GM18520 (cell line): ENCODE results near the gene ENPP1.
"Not testable (repeated sequence)": the region's sequence is repeated elsewhere in the genome, so short reads cannot be mapped to it uniquely, and the experiment has no call there.

Source experiments
- ATAC-seq: cut with Tn5 transposase; IDR thresholded peaks from one replicate; pipeline ENCODE4 v1.9.1; 2021; ENCODE audit not compliant: unreplicated experiment

Gene ENPP1

GRCh38 chr6:131914234-131914633 is 106.4 kb downstream of the ENPP1 start:
- ATAC-seq = no peak

DNA sequence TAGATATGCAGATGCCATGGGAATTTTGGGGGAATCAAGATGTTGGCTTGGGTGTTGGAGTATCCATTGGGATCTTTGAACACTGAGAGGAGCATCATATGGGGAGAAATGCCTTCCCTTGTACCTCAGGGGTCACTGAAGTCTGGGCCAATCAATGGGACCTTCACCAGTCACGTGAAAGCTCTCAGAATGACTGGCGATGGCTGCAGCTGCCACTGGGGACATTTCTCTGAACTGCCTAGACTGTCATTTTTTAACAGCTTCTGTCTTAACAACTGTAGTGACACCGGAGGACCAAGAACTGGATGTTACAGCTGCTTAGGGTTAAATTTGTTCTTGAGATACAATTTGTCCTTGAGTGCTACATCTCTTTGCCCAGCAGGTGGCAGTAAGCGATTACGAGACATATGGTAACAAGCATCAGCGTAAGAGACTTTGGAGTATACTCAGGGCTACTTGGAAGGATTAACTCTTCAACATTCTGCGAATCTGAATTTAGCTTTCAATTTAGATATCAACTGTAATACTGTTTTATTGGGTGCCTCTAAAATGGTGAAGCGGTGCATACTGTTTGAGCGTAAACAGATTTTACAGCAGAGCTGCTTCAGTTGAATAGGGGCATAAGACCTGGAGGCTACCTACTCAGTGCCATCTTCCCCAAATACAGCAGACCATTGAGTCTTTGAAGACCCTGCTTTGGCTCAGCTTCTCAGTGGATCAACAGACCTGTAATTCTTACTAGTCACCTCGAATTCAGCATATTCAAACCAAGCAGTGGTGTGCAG is 107.3 kb downstream of the ENPP1 start:
- no peak for ATAC-seq

- not testable (repeated sequence) for ATAC-seq
Observed at GRCh38 chr6:131916091-131916796, 108.4 kb downstream of the ENPP1 start.

- ATAC-seq = no peak
Observed at GRCh38 chr6:131916847-131917246, 109.0 kb downstream of the ENPP1 start.

DNA sequence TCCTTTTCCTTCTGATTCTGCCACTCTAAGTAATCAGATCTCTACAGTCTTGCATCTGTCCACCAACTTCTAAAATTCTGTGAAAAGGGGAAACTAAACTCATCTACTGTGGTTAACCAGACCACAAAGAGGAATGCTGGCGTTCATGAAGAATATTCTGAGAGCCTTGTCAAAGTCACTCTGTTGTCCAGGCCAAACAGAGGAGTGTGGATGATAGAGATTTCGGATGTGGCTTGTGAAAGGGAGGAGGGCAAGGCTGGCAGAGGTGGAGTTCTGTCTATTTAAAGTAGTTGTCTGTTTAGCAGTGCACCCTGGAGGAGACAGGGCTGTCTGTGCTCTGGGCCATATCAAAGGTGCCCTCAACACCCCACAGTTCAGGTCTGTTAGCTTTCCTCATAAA is 109.5 kb downstream of the ENPP1 start:
- no peak for ATAC-seq

DNA sequence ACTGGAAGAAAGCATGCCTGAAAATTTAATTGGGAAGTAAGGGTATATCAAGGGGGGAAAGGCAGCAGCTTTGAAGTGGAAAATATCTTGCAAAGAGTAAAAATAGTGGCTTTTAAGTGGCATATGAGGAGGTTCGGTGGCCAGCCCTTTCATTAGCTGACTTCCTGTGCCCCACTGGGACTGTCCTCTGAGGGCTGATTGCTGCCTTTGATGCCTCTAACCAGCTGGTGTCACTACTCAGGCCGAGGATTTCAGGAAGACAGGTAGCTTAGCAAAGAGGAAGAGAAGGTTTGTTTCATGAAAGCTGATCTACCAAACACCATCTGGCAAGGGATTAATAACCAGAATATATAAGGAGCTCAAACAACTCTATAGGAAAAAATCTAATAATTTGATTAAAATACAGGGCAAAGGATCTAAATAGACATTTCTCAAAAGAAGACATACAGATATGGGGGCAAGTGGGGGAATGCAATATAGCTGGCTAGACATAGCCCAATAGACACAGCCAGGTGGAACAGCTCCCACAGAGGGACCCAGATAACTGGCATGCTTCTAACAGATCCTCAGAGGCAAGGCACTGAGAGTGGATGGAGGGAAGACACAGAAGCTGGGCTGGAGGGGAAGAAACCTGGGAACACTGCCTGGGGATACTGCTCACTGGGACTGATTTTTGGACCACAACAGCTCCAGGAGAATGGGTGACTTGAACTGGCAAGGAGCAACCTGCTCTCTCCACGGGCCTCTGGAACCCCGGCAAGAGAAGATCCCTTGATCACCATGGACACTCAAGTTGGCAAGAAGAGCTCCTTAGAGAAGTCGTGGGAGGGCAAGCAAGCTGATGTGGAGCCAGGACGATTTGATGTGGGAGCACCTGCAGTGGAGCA is 110.2 kb downstream of the ENPP1 start:
- no peak for ATAC-seq

DNA sequence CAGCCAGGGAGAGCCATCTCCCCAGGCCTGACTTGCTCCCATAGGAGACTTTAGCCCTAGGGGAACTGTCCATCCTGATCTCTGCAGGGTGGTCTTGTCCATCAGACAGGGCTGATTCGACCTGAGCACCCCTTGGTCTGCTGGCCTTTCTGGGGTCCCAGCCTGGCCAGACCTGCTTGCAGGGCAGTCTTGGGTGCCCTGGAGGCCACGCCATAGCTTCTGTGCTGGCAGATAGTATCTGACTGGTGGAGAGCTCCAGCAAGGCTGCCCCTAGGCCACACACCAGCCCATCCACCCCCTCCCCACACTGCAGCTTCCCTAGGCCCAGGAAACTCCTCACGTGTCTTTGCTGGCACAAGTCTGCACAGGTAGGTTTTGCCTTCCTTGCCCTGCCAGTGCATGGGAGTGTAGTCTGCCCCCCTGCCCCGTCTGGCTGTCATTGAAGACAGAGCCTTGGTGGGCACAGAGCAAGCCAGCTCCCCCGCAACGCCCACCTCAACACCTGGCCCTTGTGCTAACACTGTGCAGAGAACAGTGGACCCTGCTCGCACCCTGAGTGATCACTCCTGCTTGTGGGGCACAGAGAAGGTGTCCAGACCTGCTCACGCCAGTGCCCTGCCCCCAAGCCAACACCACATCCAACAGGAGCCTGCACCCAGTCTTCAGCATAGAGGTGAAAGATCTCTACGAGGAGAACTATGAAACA is 111.0 kb downstream of the ENPP1 start:
- ATAC-seq = no peak

DNA sequence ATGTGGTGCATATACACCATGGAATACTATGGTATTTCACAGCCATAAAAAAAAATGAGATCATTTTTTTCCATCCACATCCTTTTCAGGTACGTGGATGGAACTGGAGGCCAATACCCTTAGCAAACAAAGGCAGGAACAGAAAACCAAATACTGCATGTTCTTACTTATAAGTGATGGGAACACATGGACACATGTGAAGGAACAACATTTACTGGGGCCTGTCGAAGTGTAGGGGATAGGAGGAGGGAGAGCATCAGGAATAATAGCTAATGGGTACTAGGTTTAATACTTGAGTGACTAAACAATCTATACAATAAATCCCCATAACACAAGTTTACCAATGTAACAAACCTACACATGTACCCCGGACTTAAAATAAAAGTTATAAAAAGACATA is 112.8 kb downstream of the ENPP1 start:
- ATAC-seq = no peak

DNA sequence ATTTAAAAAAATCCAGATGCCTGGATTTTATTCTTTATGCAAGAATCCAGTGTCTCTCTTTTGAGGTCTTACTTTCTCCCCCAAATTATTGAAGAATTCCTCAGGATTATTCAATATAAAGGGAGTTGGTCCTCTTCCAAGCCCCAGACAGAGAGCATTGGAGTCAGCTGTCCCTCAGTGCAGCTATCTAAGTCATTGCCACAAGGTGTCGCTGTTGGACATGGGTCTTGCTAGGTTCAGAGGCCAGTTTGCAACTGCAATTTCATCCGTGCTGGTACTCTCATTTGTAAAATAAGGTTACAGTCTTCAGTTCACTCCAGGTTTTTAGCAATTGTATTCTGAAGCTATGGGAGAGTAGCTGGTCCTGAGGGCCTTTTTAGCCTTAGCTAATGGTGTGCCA is 115.5 kb downstream of the ENPP1 start:
- no peak for ATAC-seq

DNA sequence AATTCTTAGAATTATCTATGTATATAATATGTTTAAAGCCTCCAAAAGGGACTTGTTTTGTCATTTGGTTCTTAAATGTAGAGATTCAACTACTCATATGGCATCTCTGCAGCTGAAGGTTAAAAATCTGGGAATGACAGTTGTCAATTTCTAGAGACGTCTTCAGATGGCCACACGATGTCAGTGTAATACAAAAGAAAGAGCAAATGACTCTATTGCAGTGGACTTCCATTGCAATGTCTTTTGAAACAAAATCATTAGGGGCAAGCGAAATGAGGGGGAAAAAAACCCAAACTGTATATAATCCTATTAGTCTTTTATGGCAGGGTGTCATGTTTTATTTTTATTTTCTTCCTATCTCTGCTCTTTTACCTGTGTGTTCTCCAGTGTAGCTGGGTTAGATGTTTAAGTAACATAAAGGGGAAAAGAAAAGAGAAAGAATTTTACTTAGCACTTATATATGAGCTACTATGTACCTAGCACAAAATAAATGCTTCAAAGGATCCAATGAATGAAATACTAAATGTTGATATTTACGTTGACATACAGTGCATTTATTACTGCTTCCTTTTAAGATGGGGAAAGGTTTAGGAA is 117.2 kb downstream of the ENPP1 start:
- ATAC-seq = no peak

DNA sequence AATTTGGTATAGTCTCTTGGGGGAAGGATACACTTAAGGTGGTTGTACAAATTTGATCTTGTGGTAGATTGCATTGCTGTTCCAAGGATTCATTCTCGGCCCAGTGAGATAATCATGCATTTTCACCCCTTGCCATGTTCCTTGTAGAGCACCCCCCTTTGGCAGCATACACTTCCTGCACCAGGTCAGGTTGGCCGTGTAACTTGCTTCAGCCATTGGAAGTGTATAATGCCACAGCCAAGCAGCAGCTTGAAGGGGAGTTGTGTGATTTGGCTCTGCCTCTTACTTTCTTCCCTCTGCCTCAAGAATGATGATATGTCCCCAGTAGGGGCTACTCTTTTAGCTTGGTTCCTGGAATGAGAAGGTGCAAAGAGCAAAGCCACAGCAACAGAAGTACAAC is 121.4 kb downstream of the ENPP1 start:
- ATAC-seq = no peak

DNA sequence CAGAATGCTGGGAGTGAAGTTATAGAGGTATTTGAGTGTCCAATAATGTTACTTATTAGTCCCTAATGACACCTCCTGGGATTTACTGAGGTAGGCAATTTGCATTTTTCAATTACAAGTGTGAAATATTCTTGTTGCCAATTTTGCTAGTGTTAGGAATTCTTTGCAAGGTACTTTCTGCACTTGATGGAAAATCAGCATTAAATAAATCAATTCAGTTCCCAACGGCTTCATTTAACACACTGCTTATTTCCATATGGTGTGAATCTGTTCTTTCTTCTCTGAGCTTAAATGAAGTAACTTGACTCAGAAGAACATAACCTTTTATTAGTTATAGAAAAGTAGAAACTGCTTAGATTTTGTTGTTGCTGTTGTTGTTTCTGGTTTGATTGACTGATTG is 122.2 kb downstream of the ENPP1 start:
- ATAC-seq = no peak

GRCh38 chr6:131931063-131931750 is 123.4 kb downstream of the ENPP1 start:
- no peak for ATAC-seq

DNA sequence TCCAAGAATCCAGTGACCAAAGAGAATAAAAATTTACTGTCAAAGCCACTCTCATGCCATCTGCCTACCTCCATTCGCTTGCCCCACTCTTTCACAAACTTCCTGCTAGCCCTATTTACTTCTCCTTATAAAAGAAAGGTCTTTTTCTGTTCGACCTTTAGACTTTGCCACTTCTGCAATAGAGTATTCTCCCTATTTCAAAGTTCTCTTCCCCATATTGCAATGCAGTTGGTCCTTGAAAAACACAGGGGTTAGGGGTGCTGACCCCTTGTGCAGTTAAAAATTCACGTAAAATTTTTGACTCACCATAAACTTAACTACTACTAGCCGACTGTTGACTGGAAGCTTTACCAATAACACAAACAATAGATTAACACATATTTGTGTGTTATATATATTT is 128.3 kb downstream of the ENPP1 start:
- no peak for ATAC-seq

DNA sequence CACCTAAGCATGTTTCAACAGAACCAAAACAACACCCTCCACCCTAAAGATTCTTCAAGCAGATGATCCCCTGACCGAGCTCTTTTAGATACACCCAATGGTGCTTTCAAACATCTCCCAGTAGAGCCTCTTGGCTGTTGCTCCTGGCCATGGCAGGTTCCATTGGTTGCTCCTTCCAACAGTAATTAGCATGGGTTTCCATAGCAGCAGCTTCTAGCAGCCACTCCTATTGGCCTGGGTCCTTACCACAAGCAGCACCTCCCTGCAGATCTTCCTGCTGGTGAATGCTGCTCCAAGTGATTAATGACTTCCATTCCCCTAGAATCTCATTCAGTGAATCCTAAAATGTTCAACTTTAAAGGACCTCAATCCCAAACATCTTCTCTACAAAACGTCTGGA is 129.4 kb downstream of the ENPP1 start:
- no peak for ATAC-seq

- ATAC-seq = no peak
Observed at GRCh38 chr6:131937703-131938631, 130.1 kb downstream of the ENPP1 start.
